Large intestine (tissue), 3 donors: ENCODE results near the gene AGPAT4. TPM values are rescaled to one million over a fixed set of nuclear protein-coding genes. Genes with fewer than 3 reads are reported as not detected.

ENCODE experiments used
- DNase-seq, 2 donors: peaks; one replicate each; pipeline versions ENCODE4 v3.0.0 to v3.0.0-alpha.2; 2013
- H3K27ac ChIP-seq: one replicate; pipeline ENCODE4 v1.5.1; 2013; ENCODE audit warnings: low read length
- H3K27me3 ChIP-seq: 2 replicates; pipeline ENCODE4 v1.6.1; 2013; ENCODE audit warnings: low read length; ENCODE audit not compliant: control insufficient read depth, insufficient read depth
- H3K36me3 ChIP-seq: 2 replicates; pipeline ENCODE4 v1.6.1; 2013; ENCODE audit warnings: low read length; ENCODE audit not compliant: control insufficient read depth, insufficient read depth
- H3K4me1 ChIP-seq: one replicate; pipeline ENCODE4 v1.6.1; 2013; ENCODE audit warnings: low read length; ENCODE audit not compliant: control insufficient read depth, insufficient read depth
- H3K4me3 ChIP-seq: one replicate; pipeline ENCODE4 v1.5.1; 2013; ENCODE audit warnings: low read length
- H3K9me3 ChIP-seq: one replicate; pipeline ENCODE4 v1.6.1; 2013; ENCODE audit warnings: mild to moderate bottlenecking, low read depth, low read length, moderate library complexity; ENCODE audit not compliant: control insufficient read depth
- WGBS: methylation state at CpG from one replicate; pipeline ENCODE4 v1.1.5; 2013; ENCODE audit warnings: low lambda C conversion rate; ENCODE audit not compliant: insufficient coverage; 5-methylcytosine and 5-hydroxymethylcytosine counted together
- polyA plus RNA-seq: library from polyadenylated mRNA; unstranded; fragments of 120-200 nt; gene quantifications from one replicate; pipeline ENCODE4 v1.2.1, GENCODE V29; 2013

Gene AGPAT4
- polyA plus RNA-seq, 1 donor, result 6.8 TPM

DNA sequence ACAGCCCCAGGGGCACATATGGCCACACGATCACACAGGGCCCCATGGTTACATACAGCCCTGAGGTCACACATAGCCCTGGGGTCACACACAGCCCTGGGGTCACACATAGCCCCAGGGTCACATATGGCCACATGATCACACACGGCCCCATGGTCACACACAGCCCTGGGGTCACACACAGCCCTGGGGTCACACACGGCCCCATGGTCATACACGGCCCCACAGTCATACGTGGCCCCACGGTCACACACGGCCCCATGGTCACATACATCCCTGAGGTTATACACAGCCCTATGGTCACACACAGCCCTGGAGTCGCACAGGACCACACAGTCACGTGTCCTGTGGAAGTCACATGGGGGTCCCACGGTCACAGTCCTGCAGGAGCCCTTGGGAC lies 120.1 kb downstream of the AGPAT4 start:
- no peak overlapping the region for H3K27ac ChIP-seq
- WGBS, result no CpG with 5 or more reads among the region's 10 CpGs
- no peaks in the 10 kb centered on the region for H3K4me1 ChIP-seq
- H3K36me3 ChIP-seq, result no peaks in the 10 kb centered on the region
- no peaks in the 10 kb centered on the region for H3K27me3 ChIP-seq
- H3K4me3 ChIP-seq, result no peak overlapping the region
- no peaks in the 10 kb centered on the region for H3K9me3 ChIP-seq
- no peak for DNase-seq

- WGBS, result no CpG with 5 or more reads among the region's 18 CpGs
- Histone ChIP-seq H3K4me1 (no peaks in the 10 kb centered on the region), H3K27ac (no peak overlapping the region), H3K4me3 (no peak overlapping the region), H3K36me3 (peaks cover 3% of the 10 kb centered on the region), H3K27me3 (no peaks in the 10 kb centered on the region), H3K9me3 (no peaks in the 10 kb centered on the region)
- no peak for DNase-seq
Measured at GRCh38 chr6:161152907-161153662, 120.8 kb downstream of the AGPAT4 start.

GRCh38 chr6:161152527-161152862 lies 121.4 kb downstream of the AGPAT4 start:
- H3K27me3 ChIP-seq, result no peaks in the 10 kb centered on the region
- DNase-seq, result no peak
- peaks cover 4% of the 10 kb centered on the region for H3K36me3 ChIP-seq
- H3K9me3 ChIP-seq, result no peaks in the 10 kb centered on the region
- H3K4me3 ChIP-seq, result no peak overlapping the region
- H3K4me1 ChIP-seq, result no peaks in the 10 kb centered on the region
- no peak overlapping the region for H3K27ac ChIP-seq
- no CpG with 5 or more reads among the region's 9 CpGs for WGBS

DNA sequence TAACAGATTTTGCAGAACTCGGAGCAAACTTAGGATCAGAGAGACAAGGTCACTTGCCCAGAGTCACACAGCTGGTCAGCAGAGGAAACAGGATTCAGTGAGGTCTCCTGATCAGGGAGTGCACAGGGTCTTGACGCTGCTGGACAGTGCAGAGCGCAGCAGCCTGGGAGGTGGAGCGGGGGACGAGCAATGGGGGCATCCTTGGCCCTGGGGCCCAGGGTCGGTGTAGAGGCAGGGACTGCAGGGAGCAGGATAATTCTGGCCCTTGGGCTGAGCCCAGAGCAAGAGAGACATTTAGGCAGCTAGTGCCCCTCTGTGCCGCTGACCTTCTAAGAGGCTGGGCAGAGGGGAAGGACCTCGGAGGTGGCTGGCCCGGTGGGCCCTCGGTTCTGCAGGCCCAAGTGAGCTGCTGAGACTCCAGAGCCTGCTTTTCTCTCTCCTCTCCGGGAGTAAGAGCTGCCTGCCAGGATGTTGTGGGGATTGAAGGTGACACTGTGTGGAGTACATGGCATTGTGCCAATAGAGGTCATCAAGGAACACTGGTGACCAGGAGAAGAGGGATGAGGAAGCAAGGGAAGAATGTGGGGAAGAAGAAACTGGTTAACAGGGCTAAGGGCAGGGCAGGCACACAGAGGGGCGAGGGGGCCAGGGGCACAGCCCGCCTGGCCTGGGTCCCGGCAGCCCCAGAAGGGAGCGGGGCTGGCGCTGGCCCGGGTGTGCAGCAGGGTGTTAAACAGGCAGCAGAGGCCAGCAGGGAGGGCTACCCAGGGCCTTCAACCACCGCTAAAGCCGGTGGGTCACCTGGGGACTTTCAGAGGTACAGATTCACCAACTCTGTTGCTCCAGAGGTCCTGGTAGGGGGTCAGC lies 122.0 kb downstream of the AGPAT4 start:
- Histone ChIP-seq H3K27me3 (no peaks in the 10 kb centered on the region), H3K9me3 (no peaks in the 10 kb centered on the region), H3K27ac (no peak overlapping the region), H3K4me1 (no peaks in the 10 kb centered on the region), H3K36me3 (peaks cover 4% of the 10 kb centered on the region), H3K4me3 (no peak overlapping the region)
- DNase-seq, result no peak
- no CpG with 5 or more reads among the region's 19 CpGs for WGBS

- DNase-seq, result no peak
- H3K4me1 ChIP-seq, result no peaks in the 10 kb centered on the region
- no peaks in the 10 kb centered on the region for H3K9me3 ChIP-seq
- 100% methylated on average over 3 of the region's 18 CpGs for WGBS
- no peak overlapping the region for H3K4me3 ChIP-seq
- peaks cover 4% of the 10 kb centered on the region for H3K36me3 ChIP-seq
- H3K27ac ChIP-seq, result no peak overlapping the region
- no peaks in the 10 kb centered on the region for H3K27me3 ChIP-seq
Measured at GRCh38 chr6:161151059-161151645, 122.7 kb downstream of the AGPAT4 start.

DNA sequence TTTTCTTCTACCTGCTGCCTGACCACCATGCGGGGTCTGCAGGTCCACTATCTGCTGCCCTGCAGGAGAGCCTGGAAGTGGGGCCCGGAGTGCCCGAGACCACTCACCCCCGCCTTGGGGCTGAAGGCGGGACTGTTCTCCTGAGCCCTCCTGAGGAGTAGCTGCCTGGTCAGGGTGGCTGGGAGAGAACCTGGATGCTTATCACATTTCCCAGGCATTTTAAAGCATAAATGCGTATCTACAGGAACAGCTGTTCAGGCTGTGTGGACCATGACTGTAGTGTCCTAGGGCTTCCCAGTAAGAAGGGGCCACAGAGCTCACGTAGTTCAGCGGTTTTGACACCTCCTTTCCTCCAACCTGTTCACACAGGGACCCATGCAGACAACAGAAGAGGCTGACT lies 123.3 kb downstream of the AGPAT4 start:
- no peak overlapping the region for H3K4me3 ChIP-seq
- no peaks in the 10 kb centered on the region for H3K4me1 ChIP-seq
- no peak overlapping the region for H3K27ac ChIP-seq
- no peaks in the 10 kb centered on the region for H3K9me3 ChIP-seq
- no peaks in the 10 kb centered on the region for H3K27me3 ChIP-seq
- DNase-seq, result no peak
- WGBS, result no CpG with 5 or more reads among the region's 8 CpGs
- peaks cover 4% of the 10 kb centered on the region for H3K36me3 ChIP-seq

- WGBS, result 67% methylated on average over 1 of the region's 5 CpGs
- DNase-seq, result no peak
- H3K4me3 ChIP-seq, result no peak overlapping the region
- H3K27me3 ChIP-seq, result no peaks in the 10 kb centered on the region
- H3K4me1 ChIP-seq, result no peaks in the 10 kb centered on the region
- H3K27ac ChIP-seq, result no peak overlapping the region
- no peaks in the 10 kb centered on the region for H3K9me3 ChIP-seq
- peaks cover 4% of the 10 kb centered on the region for H3K36me3 ChIP-seq
Measured at GRCh38 chr6:161150136-161150535, 123.7 kb downstream of the AGPAT4 start.

DNA sequence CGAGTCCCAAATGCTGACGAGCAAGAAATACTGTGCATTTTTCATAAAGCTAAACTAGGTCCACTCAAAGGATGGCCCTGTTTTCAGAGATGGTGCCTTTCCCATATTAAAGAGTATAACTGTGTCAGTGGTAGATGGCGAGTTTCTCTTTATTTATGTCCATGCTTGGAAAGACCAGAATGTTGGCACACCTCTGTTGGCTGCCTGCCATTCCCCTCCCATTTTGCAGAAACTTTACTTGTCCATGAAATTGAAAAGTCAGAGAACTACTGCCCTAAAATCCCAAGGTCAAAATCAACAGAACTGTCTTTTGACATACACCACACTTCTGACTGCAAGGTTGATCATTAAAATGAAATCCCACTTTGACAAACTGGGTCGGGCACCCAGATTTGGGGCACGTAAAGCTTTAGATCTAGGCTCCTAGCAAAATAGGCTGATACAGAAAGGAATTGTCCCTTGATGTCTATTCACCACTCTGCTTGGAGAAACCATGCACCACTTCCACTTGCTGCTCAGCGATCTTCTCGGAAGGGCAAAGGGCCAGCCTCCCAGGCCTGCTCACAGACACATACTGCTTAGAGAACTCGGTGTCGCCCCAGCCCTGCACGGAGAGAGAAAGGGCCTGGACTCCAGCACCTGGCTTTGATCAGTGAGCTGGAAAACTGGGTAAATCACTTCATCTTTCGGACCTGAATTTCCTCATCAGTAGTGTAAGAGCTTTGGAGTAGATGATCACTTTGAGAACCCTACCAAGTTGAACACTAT lies 130.0 kb downstream of the AGPAT4 start:
- Histone ChIP-seq H3K36me3 (peaks cover 6% of the 10 kb centered on the region), H3K4me3 (no peak overlapping the region), H3K27ac (no peak overlapping the region), H3K4me1 (no peaks in the 10 kb centered on the region), H3K27me3 (no peaks in the 10 kb centered on the region), H3K9me3 (peaks cover 5% of the 10 kb centered on the region)
- DNase-seq, result no peak
- no CpG with 5 or more reads among the region's 11 CpGs for WGBS

DNA sequence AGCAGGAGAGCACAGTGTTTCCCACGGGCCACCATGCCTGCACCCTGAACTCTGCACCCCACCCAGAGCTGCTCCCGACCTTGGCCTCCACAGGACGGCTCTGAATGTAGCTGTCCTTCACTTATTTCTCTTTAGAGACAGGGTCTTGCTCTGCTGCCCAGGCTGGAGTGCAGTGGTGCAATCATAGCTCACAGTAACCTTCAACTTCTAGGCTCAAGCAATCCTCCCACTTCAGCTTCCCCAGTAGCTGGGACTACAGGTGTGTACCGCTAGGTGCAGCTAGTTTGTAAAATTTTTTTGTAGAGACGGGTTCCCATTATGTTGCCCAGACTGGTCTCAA lies 130.9 kb downstream of the AGPAT4 start:
- Histone ChIP-seq H3K4me1 (no peaks in the 10 kb centered on the region), H3K36me3 (peaks cover 4% of the 10 kb centered on the region), H3K27ac (no peak overlapping the region), H3K4me3 (no peak overlapping the region), H3K27me3 (no peaks in the 10 kb centered on the region), H3K9me3 (peaks cover 5% of the 10 kb centered on the region)
- no peak for DNase-seq
- WGBS, result no CpG with 5 or more reads among the region's 5 CpGs

DNA sequence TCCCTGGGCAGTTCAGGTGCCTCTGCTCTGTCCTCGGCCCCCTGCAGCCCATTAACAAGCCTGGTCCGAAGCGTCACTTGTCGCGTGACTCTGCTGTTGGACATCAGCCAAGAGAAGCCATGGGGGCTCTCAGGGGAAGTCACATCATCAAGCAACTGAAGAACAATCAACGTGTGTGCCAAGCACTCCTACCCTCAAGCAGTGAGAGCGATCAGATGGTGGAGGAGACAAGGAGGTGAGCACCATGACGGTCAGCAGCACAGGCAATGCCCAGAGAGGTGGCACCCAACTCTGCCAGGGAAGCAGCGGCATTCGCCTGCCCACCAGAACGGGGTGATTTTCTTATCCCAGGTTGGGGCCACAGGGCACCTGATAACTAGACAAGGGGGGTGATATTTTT lies 132.7 kb downstream of the AGPAT4 start:
- H3K9me3 ChIP-seq, result peaks cover 5% of the 10 kb centered on the region
- WGBS, result no CpG with 5 or more reads among the region's 11 CpGs
- no peak overlapping the region for H3K27ac ChIP-seq
- no peak overlapping the region for H3K4me3 ChIP-seq
- DNase-seq, result no peak
- no peaks in the 10 kb centered on the region for H3K4me1 ChIP-seq
- no peaks in the 10 kb centered on the region for H3K27me3 ChIP-seq
- H3K36me3 ChIP-seq, result peaks cover 10% of the 10 kb centered on the region
